ENCODE measurements around the gene PKP2.

PKP2 gene

DNA sequence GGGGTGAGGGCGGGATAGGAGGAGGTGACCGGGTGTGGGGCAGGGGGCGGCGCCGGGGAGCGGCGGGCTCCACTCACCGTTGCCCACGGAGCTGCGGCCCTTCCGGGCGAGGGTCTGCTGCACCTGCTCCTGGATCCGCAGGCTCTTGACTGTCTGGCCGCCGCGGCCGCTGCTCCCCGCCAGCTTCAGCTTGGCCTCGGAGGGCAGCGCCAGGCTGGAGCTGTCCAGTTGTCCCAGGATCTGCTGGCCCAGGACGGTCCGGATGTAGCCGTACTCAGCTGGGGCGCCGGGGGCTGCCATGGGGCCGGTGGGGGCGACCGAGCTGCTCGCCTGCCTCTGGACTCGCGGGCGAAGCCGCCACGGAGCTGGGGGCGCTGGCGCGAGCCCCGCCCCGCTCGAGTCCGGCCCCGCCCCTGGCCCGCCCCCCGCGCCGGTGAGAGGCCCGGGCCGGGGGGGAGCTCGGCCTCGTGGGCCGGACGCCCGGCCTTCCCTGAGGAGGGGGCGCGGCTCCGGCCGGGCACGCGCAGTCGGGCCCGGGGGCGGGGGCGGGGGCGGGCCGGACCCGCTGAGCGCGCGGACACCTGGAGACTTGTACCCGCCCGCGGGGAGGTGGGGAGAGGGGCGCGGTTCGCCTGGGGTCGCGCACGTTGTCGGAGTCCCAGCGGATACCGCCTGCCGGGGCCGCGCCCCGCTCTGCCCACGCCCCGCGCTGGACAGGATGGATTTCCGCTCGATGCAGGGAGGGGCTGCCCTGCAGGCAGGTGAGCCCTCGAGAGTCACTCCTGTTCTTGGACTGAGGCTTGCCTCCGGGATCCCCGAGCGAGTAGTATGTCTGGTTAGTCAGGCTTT is at the start of gene PKP2:
TSS of gene PKP2 (minus strand) at position 346 of the 849 bp plus-strand sequence. CDS start at position 300, 46 bp downstream.
- no peak for TF ChIP-seq EZH2phosphoT487 (IDR thresholded peaks at IDR 0.05; ENCODE audit: borderline replicate concordance, low read length)
- TF ChIP-seq, protein P1, sequence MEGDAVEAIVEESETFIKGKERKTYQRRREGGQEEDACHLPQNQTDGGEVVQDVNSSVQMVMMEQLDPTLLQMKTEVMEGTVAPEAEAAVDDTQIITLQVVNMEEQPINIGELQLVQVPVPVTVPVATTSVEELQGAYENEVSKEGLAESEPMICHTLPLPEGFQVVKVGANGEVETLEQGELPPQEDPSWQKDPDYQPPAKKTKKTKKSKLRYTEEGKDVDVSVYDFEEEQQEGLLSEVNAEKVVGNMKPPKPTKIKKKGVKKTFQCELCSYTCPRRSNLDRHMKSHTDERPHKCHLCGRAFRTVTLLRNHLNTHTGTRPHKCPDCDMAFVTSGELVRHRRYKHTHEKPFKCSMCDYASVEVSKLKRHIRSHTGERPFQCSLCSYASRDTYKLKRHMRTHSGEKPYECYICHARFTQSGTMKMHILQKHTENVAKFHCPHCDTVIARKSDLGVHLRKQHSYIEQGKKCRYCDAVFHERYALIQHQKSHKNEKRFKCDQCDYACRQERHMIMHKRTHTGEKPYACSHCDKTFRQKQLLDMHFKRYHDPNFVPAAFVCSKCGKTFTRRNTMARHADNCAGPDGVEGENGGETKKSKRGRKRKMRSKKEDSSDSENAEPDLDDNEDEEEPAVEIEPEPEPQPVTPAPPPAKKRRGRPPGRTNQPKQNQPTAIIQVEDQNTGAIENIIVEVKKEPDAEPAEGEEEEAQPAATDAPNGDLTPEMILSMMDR (IDR thresholded peaks at IDR 0.05; ENCODE audit: low read depth, low read length, poor library complexity, severe bottlenecking), result no peak
- H3K4me1 ChIP-seq (ENCODE audit: control insufficient read depth, low read length), result no peaks in the 10 kb centered on the region
- H4K20me1 ChIP-seq (ENCODE audit: control insufficient read depth, insufficient read depth, low read depth, low read length), result no peaks in the 10 kb centered on the region
- H3K36me3 ChIP-seq (ENCODE audit: control insufficient read depth, low read length), result no peaks in the 10 kb centered on the region
- H3K9me3 ChIP-seq (ENCODE audit: control insufficient read depth, insufficient read depth, low read length), result no peaks in the 10 kb centered on the region
- no peaks in the 10 kb centered on the region for H3K27me3 ChIP-seq (ENCODE audit: control insufficient read depth, low read length)
- no peak within 1 kb of the TSS for H3K27ac ChIP-seq (ENCODE audit: low read depth, low read length)
- H3K9me2 ChIP-seq (replicated peaks; ENCODE audit: control insufficient read depth, low read length), result no peaks in the 10 kb centered on the region
- no peaks in the 10 kb centered on the region for H3F3A ChIP-seq (ENCODE audit: control insufficient read depth, insufficient read depth)
- no peaks in the 10 kb centered on the region for H3K79me2 ChIP-seq (ENCODE audit: control insufficient read depth, low read length)
- no peak within 1 kb of the TSS for H3K4me2 ChIP-seq (ENCODE audit: low read length)
- no peak within 1 kb of the TSS for H3K4me3 ChIP-seq (ENCODE audit: low read length)

DNA sequence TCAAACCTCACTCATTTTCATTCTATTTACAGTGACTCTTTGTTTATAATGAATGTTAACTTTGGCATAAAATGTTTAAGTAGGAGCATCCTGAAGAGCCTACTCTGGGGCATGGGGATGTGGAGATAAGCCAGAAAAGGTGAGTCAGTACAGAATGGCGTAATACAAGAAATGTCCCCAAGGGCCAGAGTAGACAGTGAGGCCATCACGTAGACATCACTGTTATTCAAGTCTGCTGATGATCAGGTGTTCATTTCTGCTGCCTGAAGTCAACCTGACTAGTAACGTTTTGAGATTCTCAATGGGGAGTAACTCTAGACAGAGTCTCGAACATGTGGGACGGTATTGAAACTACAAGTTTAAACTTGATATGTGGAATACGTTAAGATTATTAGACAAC is 47.6 kb upstream of the PKP2 start:
- Histone ChIP-seq H4K20me1 (ENCODE audit: control insufficient read depth, insufficient read depth, low read depth, low read length) (no peaks in the 10 kb centered on the region), H3K36me3 (ENCODE audit: control insufficient read depth, low read length) (no peaks in the 10 kb centered on the region), H3K9me2 (replicated peaks; ENCODE audit: control insufficient read depth, low read length) (no peaks in the 10 kb centered on the region), H3K4me1 (ENCODE audit: control insufficient read depth, low read length) (no peaks in the 10 kb centered on the region), H3K4me2 (ENCODE audit: low read length) (no peak overlapping the region), H3F3A (ENCODE audit: control insufficient read depth, insufficient read depth) (no peaks in the 10 kb centered on the region), H3K9me3 (ENCODE audit: control insufficient read depth, insufficient read depth, low read length) (no peaks in the 10 kb centered on the region), H3K27ac (ENCODE audit: low read depth, low read length) (no peak overlapping the region), H3K4me3 (ENCODE audit: low read length) (no peak overlapping the region), H3K79me2 (ENCODE audit: control insufficient read depth, low read length) (no peaks in the 10 kb centered on the region), H3K27me3 (ENCODE audit: control insufficient read depth, low read length) (no peaks in the 10 kb centered on the region; the same call in 1 of the 2 replicates)
- TF ChIP-seq EZH2phosphoT487 (IDR thresholded peaks at IDR 0.05; ENCODE audit: borderline replicate concordance, low read length), result no peak
- TF ChIP-seq, protein P1 (IDR thresholded peaks at IDR 0.05; ENCODE audit: low read depth, low read length, poor library complexity, severe bottlenecking), result no peak

DNA sequence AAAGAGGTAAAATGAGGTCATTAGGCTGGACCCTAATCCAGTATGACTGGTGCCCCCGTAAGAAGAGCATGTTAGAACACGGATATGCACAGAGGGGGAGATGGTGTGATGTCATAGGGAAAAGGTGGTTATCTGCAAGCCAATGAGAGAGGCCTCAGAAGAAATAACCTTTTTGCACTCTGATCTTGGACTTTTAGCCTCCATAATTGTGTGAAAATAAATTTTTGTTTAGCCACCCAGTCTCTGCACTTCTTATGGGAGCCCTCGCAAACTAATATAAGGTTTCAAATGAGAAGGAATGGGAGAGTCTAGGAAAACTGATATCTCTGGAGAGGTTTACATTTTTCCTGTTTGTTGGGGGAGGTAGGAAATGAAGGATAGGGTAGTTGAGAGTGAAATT is 43.2 kb upstream of the PKP2 start:
- no peak overlapping the region for H3K4me3 ChIP-seq (ENCODE audit: low read length)
- H3K79me2 ChIP-seq (ENCODE audit: control insufficient read depth, low read length), result no peaks in the 10 kb centered on the region
- no peaks in the 10 kb centered on the region for H3K4me1 ChIP-seq (ENCODE audit: control insufficient read depth, low read length)
- TF ChIP-seq EZH2phosphoT487 (IDR thresholded peaks at IDR 0.05; ENCODE audit: borderline replicate concordance, low read length), result no peak
- TF ChIP-seq, protein P1 (IDR thresholded peaks at IDR 0.05; ENCODE audit: low read depth, low read length, poor library complexity, severe bottlenecking), result no peak
- H4K20me1 ChIP-seq (ENCODE audit: control insufficient read depth, insufficient read depth, low read depth, low read length), result no peaks in the 10 kb centered on the region
- H3K9me2 ChIP-seq (replicated peaks; ENCODE audit: control insufficient read depth, low read length), result no peaks in the 10 kb centered on the region
- H3K4me2 ChIP-seq (ENCODE audit: low read length), result no peak overlapping the region
- no peaks in the 10 kb centered on the region for H3F3A ChIP-seq (ENCODE audit: control insufficient read depth, insufficient read depth)
- no peaks in the 10 kb centered on the region for H3K36me3 ChIP-seq (ENCODE audit: control insufficient read depth, low read length)
- H3K27me3 ChIP-seq (ENCODE audit: control insufficient read depth, low read length), result no peaks in the 10 kb centered on the region; the same call in 1 of the 2 replicates
- H3K27ac ChIP-seq (ENCODE audit: low read depth, low read length), result no peak overlapping the region
- H3K9me3 ChIP-seq (ENCODE audit: control insufficient read depth, insufficient read depth, low read length), result no peaks in the 10 kb centered on the region
